SK-N-SH treated with all-trans-retinoic acid at 6 μM for 48 hours (cell line): Measurements from ENCODE around the gene THUMPD1.
"Not testable (repeated sequence)": the region's sequence is repeated elsewhere in the genome, so short reads cannot be mapped to it uniquely, and the experiment has no call there.

Source experiments
- BACH2 ChIP-seq: fragments of 250-450 bp; sonication (Bioruptor Pico); IDR thresholded peaks from 2 replicates; pipeline ENCODE4 v1.9.0; 2021; ENCODE audit warnings: mild to moderate bottlenecking, borderline replicate concordance
- CREB5 ChIP-seq: fragments of 250-450 bp; sonication (Bioruptor Pico); IDR thresholded peaks from 2 replicates; pipeline ENCODE4 v1.5.1; 2020; ENCODE audit warnings: low read depth, mild to moderate bottlenecking, moderate library complexity
- CSDC2 ChIP-seq: fragments of 250-450 bp; sonication (Bioruptor Pico); IDR thresholded peaks from 2 replicates; pipeline ENCODE4 v1.5.0; 2020; ENCODE audit warnings: mild to moderate bottlenecking, moderate library complexity
- CSRNP3 ChIP-seq: fragments of 250-450 bp; sonication (Bioruptor Pico); IDR thresholded peaks from 2 replicates; pipeline ENCODE4 v1.5.1; 2021; ENCODE audit warnings: mild to moderate bottlenecking, moderate library complexity
- GLIS3 ChIP-seq: fragments of 250-450 bp; sonication (Bioruptor Pico); IDR thresholded peaks from 2 replicates; pipeline ENCODE4 v1.5.0; 2020; ENCODE audit warnings: mild to moderate bottlenecking, moderate library complexity
- ISL1 ChIP-seq: fragments of 250-450 bp; sonication (Bioruptor Pico); IDR thresholded peaks from 2 replicates; pipeline ENCODE4 v2.1.2; 2022; ENCODE audit warnings: mild to moderate bottlenecking, moderate library complexity
- OSR1 ChIP-seq: fragments of 250-450 bp; sonication (Bioruptor Pico); IDR thresholded peaks from 2 replicates; pipeline ENCODE4 v1.8.0; 2022; ENCODE audit warnings: moderate library complexity, mild to moderate bottlenecking, inconsistent platforms
- PATZ1 ChIP-seq: fragments of 250-450 bp; sonication (Bioruptor Pico); IDR thresholded peaks from 2 replicates; pipeline ENCODE4 v1.8.0; 2020; ENCODE audit warnings: mild to moderate bottlenecking, moderate library complexity, borderline replicate concordance
- PPARA ChIP-seq: fragments of 250-450 bp; sonication (Bioruptor Pico); IDR thresholded peaks from 2 replicates; pipeline ENCODE4 v1.5.0; 2020; ENCODE audit warnings: mild to moderate bottlenecking, borderline replicate concordance
- RARB ChIP-seq: fragments of 250-450 bp; sonication (Bioruptor Pico); IDR thresholded peaks from 2 replicates; pipeline ENCODE4 v1.8.0; 2021; ENCODE audit warnings: mild to moderate bottlenecking, moderate library complexity
- TSHZ2 ChIP-seq: fragments of 250-450 bp; sonication (Bioruptor Pico); IDR thresholded peaks from 2 replicates; pipeline ENCODE4 v1.5.0; 2020; ENCODE audit warnings: mild to moderate bottlenecking, moderate library complexity
- ZFP3 ChIP-seq: fragments of 250-450 bp; sonication (Bioruptor Pico); IDR thresholded peaks from 2 replicates; pipeline ENCODE4 v1.5.0; 2020; ENCODE audit warnings: mild to moderate bottlenecking, moderate library complexity
- ZFP30 ChIP-seq: fragments of 450-650 bp; formaldehyde crosslinking; IDR thresholded peaks from 2 replicates; pipeline ENCODE4 v1.5.0; 2022; ENCODE audit warnings: mild to moderate bottlenecking, moderate library complexity
- ZNF565 ChIP-seq: fragments of 450-650 bp; formaldehyde crosslinking; conservative IDR thresholded peaks from 2 replicates; pipeline ENCODE4 v1.5.0; 2020; ENCODE audit warnings: low read depth, mild to moderate bottlenecking, moderate library complexity

GRCh38 chr16:20717718-20718117, 23.9 kb downstream of the THUMPD1 start:
- not testable (repeated sequence) for TF ChIP-seq ZFP3 (CRISPR knock-in tag); CSRNP3 (CRISPR knock-in tag); TSHZ2; OSR1 (CRISPR knock-in tag); PPARA (CRISPR knock-in tag); ZFP30; PATZ1 (CRISPR knock-in tag); BACH2 (CRISPR knock-in tag); ZNF565 (CRISPR knock-in tag); ISL1 (CRISPR knock-in tag); RARB; CREB5 (CRISPR knock-in tag); GLIS3 (CRISPR knock-in tag); CSDC2 (CRISPR knock-in tag)
